AG08396 (cell line): ENCODE data around the gene DUSP2.
"Not testable (repeated sequence)": the region's sequence is repeated elsewhere in the genome, so short reads cannot be mapped to it uniquely, and the experiment has no call there.

Source experiments
- DNase-seq: peaks from one replicate; pipeline ENCODE4 v3.0.0; 2012; ENCODE audit warnings: low spot score, mixed read lengths

DUSP2 gene

GRCh38 chr2:96147593-96148201, 2.5 kb upstream of the DUSP2 start:
- DNase-seq: no peak

DNA sequence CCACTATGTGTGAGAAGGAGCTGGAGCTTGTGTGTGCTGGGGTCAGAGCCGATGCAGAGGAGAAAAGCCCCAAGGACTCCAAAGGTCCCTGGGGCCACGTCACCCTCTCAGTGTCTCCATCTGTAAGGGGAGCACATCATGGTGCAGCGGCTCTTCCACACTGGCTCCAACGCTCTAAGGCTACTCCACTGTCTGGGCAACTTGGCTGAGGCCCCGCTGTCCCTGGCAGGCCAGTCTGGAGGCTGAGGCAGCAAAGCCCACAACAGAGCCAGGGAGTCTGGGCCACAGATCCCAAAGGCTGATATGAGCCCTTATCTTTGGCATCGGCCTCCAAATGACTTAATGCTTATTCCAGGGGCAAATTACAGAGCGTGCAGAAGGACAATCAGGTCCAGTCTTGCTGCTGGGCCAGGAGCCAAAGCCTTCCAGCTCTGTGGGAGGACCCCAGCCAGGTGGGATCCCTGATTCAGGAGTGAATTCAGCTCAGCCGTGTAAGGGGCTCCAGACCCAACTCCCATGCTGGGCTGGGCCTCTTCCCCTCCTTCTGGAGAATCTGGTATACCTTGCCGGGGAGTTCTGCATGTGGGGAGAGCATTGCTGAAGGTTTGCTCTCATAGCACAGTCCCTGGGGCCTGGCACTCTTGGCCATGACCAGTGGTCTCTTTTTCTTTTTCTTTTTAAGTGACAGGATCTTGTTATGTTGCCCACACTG, 1.8 kb upstream of the DUSP2 start:
- no peak for DNase-seq

GRCh38 chr2:96146153-96146880, 1.1 kb upstream of the DUSP2 start:
- DNase-seq: no peak

DNA sequence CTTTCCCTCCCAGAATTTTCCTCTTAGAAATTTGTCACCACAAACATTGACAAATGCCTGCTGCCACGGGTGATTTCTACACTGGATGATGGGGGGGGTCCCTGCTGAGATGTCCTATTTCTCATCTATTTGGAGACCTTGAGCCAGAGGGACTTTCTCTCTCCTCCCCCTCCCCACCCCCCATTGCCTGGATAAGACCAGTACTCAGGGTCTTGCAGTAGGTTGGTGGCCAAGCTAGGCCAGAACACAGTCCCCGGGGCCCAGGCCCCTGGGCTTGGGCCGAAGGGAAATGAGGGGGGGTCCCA, 560 bp upstream of the DUSP2 start:
- DNase-seq: no peak

DNA sequence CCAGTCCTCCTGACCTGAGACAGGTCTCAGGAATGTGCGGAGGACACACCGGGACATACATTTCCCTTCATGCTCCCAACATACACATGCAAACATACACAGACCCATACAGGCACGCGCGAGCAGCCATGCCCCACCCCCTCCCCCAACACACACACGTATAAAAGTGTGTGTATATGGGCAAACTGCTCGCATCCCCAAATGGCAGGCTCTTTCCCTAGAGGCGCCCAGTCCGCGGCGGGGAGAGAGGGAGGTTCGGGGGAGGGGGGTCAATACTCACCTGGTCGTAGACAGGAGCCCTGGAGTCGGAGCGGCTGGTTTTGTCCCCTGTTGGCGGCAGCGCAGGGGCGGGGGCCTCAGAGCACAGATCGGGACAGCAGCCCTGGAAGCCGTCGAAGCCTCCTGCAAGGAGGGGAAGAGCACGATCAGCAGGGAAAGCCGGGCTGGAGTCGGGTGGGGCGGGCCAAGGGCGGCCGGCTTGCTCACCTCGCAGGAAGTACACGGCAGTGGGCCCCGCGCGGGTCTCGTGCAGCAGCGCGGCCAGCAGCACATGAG, 682 bp downstream of the DUSP2 start:
- DNase-seq: no peak

GRCh38 chr2:96143848-96144480, 1.3 kb downstream of the DUSP2 start:
- DNase-seq: no peak

- DNase-seq: no peak
Observed at GRCh38 chr2:96143231-96143847, 1.9 kb downstream of the DUSP2 start.

DNA sequence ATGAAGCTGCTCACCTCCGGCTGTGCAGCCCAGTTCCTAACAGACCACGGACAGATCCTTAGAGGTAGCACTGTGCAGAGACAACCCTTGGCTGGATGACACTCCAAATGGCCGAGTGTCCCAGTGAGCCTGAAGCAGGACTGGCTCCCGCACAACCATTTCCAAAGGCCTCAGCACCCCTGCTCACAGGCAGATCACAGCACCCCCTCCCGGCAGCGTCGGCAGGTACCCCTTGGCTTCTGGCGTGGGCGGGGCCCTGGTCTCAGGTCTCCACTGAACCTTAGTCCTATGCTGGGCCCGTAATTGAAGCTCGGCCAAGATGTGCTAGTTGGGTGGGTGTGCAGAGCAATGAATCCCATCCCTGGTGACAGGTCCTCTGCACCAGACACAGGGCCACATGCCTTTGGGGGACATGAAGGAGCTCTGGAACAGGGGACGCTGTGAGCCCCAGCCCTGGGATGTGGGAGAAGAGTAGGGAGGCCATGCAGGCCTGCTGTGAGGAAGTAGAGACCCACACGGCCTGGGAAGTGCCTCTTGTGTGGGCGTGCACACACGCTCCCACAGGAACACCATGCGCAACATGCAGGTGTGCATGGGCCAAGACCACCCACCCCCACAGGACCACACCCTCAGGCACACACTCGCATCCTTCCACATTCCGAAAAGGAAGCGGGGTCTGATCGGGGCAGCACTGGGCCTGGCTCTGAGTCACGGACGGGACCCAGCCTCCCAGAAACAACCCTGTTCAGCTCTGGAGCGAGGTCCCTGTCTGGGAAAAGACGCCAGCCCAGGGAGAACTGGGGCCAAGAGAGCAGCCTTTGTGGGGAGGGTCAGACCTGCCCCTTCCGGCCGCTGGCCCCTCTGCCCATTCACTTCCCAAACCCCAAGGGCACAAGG, 2.8 kb downstream of the DUSP2 start:
- DNase-seq: no peak

- DNase-seq: not testable (repeated sequence)
Observed at GRCh38 chr2:96141624-96141967, 3.6 kb downstream of the DUSP2 start.

- DNase-seq: no peak
Observed at GRCh38 chr2:96140941-96141623, 4.2 kb downstream of the DUSP2 start.

DNA sequence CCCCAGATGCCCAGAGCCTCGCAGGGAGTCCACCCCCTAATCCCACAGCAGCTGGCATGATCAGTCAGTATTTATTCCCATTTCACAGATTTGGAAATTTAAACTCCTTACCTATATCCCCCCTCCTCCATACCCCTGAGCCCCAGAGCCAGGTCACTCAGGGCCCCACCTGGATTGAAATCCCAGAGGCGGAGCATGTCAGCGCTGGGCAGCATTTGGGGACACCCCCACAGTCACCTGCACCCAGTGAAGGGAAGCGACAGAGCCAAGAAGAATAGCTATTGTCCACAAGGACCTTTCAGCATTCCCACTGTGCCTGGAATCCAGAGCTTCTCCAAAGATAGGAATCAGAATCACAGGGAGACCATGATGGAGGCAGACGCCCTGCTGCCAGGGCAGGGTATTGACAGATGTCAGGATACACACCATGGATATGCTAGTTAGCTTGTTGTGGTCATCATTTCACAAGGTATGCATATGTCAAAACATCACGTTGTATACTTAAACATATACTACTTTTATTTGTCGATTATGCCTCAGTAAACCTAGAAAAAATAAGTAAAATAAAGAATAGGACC, 6.0 kb downstream of the DUSP2 start:
- DNase-seq: no peak

DNA sequence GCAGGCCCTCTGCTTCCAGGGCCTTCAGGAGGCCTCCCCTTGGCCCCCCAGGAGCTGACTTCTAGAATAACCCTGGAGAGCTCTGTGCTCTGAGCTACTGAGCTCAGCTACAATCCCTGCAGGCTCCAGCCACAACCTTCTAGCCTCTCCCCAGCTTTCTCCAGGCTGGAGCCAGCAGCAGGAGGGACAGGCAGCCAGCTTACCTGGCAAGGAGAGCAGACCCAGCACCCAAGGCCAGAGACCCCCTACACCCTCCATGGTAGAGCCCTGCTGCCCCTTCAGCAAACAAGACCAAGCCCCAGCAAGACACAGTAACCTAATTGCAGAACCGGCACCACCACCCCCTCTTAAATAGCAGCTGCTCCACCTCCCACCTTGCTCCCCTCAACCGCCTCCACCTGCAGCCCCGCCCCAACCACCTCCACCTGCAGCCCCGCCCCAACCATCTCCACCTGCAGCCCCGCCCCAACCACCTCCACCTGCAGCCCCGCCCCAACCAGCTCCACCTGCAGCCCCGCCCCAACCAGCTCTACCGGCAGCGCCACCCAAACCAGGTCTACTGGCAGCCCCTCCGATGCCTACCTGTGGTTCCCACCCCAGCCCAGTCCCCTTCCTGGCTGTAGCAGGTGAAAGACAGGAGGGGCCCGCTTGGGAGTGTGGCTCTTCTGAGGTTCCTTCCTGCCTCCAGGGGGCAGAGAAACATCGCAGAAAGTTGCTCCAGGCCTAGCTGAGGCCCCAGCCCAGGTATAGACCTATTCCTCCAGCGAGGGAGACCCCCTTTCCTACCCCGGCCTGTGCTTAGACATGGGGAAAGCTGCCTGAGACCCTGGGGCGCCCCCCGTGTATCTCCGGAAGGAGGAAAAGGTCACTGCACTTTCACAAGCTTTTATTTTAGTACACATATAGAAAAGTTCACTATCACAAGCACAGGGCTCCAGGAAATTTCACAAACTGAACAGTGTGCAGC, 6.8 kb downstream of the DUSP2 start, which contains the start of gene ASTL:
Gene ASTL (minus strand): TSS at position 324 of the 967 bp plus-strand sequence. CDS start 66 bp downstream, at position 258.
- peak; percentile 70 for DNase-seq

- no peak for DNase-seq
Observed at GRCh38 chr2:96137321-96138178, 7.7 kb downstream of the DUSP2 start.

DNA sequence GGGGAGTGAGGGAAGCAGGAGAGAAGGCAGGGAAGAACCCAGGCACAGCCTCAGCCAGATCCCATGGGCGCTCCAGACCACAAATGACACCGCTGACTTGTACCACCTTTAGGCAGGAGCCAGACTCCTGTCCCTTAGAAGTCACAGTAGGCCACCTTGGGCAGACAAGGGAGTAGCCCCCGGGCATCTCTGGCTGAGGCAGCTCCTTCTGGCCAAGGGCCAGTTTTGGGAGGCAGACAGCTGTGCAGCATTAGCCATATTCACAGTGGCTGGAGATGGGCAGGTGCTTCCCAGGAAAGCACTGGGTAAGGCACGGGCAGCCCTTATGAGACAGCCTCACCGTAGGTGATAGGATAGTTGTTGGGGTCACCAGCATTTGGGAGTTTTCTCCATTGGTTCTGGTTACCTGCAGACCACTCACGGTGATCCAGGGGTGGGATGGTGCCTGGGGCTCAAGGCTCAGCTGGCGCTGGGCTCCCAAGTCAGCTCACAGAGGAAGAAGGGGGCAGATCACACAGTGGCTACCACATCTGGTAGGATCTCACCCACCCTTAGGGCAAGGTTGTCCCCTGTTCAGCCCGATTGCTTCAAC, 9.0 kb downstream of the DUSP2 start:
- DNase-seq: no peak

- no peak for DNase-seq
Observed at GRCh38 chr2:96135621-96136020, 9.6 kb downstream of the DUSP2 start.

- DNase-seq: no peak
Observed at GRCh38 chr2:96135171-96135570, 10.1 kb downstream of the DUSP2 start.

DNA sequence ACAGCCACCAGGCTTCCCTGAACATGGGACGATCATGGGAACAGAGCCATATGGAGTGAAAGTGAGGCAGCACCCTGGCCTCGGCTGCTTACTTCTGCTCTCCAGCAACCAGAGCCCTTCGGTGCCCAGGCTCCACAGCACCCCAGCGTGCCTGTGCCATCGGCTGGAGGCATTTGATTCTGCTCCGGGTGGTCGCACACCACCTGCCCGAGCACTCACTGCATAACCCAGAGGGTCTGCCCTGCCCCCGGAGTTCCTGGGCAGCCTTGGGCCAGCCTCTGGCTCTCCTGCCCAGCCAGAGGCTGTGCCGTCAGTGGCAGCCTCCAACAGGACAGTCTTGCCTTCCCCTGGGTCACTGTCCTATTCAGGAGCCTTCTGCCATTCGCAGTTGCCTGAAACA, 10.8 kb downstream of the DUSP2 start:
- DNase-seq: no peak
